GM18867 (cell line): ENCODE measurements around the gene PLEKHA6.

Experiments used
- ATAC-seq: cut with Tn5 transposase; IDR thresholded peaks from one replicate; pipeline ENCODE4 v1.9.1; 2021; ENCODE audit warnings: mild to moderate bottlenecking, moderate library complexity; ENCODE audit not compliant: unreplicated experiment

PLEKHA6 gene

DNA sequence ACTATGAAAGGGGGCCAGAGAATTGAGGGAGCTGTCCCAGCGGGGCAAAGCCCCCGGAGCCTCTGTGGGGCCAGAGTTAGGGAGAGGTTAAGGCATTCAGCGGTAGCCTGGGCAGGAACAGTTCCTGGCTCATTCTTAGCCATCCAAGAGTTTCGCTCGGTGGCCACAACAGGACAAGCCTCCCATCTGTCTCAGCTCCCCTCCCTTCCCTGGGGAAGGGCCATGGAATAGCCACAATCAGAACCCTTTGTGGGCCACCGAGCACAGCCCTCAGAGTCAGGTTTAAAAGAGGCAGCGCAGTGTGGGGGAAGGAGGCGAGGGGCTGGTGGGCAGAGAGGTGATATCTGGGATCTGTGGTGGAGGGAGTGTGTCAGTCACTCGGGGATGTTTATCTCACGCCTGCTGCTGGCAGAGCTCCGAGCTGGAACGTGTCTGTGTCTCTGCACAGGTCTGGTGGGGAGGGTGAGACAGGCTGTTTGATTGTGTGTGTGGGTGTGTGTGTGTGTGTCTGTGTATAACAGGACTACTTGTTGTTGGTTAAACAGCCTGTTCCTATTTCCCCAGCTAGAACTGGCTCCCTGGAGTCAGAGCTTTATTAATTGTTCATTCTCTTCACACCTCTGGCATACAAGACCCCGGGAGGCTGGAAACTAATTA is 96.3 kb downstream of the PLEKHA6 start:
- no peak for ATAC-seq

DNA sequence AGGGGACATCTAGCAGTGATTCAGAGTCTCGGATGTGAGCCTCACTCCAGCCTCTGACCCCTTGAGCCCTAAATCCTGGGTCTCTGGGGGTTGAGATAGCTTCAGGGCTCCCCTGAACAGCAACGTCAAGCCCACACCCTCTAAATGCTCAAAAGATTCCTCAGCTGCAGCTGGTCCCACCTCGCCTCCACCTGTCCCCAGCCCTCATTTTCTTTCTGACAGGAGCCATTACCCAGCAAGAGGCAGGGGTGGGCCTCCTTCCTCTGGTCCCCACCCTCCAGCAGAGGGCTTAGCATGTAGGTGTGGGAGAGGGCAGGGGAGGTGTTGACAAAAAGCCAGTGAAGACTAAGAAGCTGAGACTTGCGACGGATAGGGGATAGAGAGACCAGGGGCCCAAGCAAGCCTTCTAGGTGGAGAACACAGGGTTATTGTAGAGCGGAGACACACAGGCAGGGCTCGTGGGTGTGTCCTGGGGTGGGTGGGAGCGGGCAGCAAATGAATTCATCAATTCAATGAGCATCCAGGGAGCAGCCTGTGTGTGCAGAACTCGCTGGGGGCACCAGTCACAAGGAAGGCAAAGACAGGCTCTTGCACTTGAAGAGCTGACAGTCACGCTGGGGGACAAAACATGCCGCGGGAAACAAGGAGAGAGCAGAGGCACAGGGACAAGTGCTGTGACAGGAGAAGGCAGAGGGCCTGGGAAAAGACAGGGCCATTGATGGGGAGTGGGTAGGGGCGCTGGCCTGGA is 97.0 kb downstream of the PLEKHA6 start:
- ATAC-seq = no peak

DNA sequence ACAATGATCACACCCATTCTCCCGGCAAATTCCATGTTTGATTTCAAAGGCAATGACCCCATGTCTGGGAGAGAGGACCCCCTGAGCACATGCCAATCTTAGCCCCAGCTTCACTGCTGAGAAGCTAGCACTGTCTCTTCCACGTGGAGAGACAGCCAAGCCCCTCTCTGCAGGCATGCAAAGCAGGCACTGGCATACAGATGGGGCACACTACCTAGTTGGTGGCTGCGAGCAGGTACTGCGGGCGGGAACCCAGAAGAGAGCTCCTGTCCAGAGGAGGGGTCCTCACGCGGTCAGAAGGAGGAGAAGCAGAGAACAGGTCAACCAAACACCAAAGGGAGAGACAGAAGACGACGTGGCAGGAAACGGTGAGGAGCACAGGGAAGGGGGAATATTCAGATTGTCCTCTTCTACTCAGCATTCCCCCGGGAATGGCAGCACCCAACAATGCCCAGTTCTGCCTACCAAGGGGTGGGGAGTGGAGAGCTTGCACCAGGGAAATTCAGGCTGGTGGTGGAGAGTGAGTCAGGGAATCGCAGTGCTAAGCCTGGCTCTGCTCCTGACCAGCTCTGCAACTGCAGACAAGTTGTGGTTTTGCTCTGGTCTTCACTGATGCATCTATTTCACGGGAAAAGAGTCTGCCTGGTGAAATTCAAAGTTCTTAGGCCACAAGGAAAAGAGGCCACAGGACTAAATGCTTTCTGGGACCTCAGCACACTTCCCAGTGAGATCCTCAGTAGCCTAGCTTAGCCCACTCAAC is 97.8 kb downstream of the PLEKHA6 start:
- ATAC-seq = no peak

DNA sequence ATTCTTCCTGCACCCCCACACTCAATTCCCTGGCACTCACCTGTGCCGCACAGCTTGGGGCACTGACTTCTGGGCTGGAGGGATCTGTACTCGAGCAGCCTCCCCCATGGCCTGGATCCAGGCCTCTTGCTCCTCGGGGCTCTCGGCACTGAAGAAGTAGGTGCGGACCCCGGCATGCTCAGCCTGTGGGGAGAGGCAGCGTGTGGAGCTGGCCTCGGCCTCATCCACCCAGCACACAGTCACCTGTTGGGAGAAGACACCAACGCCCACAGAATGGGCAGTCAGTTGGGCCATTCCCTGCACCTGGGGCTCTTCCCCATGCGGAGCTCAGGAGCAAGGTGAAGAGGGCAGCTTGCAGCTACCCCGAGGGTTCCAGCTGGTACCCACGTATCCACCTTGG is 98.5 kb downstream of the PLEKHA6 start:
- ATAC-seq = no peak

DNA sequence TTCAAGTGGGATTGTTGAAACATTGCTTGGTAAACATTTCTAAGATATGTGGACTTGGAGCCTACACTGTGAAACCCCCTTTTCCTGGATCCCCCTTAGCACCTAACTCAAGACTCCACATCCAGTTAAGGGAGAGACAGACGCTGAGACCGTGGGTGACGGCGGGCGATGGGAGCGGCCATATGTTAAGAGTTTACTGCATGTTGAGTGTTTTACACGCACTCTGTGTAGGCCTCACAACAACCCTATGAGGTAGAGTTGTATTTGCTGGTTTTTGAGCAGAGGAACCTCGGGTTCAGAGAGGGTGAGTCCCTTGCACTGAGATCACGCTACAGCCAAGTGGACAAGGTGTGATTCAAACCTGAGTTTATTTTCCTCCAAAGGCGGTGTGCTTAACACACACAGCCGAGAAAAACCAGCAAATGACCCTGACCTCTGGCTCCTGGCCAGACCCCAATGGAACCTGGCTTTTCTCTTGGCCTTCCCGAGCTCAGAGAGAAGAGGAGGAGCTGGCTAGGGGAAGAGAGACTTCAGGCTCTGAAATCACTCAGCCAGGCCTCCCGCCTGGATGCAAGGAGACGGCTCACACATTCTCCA is 99.0 kb downstream of the PLEKHA6 start:
- no peak for ATAC-seq

DNA sequence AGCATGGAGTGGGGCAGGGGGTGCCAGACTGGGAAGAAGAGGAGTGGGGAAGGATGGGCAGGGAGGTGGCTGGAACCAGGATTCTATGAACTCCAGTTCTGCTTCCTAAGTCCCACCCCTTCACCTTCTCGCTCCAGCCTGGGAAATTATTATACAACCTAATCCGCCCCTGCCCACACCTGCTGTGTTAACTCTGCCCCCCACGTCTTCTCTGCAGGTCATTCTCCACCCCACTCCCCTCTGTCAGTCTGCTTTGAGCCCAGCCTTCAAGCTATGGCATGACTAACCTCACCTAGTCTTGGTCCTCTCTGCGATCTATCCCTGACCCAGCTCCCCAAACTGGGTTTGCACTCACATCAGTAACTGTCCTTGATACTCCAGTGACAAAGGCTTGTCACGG is 99.9 kb downstream of the PLEKHA6 start:
- ATAC-seq = no peak

DNA sequence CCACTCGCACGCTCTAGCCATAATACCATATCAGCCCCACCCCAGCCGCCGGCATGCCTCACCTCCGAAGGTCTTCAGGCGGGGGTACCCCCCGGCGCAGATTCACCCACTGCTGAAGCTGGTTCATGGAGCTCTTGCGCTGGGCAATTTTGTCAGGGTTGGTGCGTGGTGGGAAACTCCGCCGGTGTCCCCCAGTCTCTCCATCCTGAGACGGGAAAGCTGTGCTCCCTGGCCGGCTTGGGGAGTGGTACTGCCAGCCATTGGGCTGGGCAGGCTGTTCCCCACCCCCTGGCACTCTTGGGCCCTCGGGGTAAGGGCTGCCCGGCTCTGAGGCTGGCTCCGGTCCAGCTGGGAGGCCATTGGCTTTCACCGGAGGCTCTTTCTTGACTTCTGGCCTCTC is 100.5 kb downstream of the PLEKHA6 start:
- ATAC-seq = no peak

DNA sequence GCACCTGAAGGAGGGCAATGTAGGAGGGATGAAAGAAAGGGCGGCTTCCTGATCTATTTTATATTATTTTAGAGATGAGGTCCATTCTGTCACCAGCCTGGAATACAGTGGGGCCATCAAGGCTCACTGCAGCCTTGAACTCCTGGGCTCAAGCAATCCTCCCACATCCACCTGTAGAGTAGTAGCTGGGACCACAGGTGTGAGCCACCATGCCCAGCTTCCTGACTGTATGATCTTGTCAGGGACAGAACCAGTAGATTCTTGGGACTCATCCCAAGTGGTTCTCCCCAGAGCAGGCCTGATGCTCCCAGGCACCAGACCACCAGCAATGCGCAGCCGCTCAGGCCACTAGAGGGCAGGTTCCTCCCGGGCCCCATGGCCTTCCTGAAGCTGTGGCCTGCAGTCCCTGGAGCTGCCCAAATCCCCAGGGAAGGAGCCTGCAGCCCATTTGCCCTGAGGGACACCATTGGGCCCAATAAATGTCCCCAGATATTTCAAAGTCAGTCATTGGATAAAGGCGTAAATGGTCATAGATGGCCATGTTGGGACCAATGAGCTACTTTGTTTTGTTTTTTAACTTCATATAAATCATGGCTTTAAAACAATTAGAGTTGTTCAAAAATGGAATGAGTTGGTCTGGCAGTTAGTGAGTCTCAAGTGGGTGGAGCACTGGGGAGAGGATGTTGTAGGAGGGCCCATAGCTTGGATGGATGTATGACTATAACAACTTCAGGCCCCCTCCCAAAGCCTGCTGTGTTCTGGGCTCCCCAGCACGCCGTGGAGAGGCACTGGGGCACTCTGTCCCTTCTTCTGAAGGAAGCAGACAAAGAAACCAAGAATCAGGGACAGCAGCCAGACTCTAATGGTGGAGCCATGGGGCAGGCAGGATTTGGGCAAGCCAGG is 101.3 kb downstream of the PLEKHA6 start:
- ATAC-seq = no peak

DNA sequence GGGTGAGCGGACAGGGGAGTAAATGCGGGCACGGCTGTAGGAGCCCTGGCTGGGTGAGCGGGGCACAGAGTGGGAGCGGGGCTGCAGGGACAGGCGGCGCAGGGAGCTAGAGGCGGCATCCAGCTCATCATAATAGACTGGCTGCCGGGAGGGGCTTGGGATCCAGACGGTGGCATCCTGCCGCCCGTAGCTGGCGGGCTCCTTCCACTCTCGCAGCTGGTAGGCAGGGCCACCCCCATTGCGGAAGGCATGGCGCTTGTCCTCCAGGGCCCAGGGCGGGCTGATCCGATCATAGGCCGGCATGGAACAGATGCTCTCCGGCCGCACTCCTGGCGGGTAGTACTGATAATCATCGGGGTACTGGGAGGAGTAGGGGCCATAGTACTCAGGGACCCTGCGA is 102.3 kb downstream of the PLEKHA6 start:
- ATAC-seq = no peak

DNA sequence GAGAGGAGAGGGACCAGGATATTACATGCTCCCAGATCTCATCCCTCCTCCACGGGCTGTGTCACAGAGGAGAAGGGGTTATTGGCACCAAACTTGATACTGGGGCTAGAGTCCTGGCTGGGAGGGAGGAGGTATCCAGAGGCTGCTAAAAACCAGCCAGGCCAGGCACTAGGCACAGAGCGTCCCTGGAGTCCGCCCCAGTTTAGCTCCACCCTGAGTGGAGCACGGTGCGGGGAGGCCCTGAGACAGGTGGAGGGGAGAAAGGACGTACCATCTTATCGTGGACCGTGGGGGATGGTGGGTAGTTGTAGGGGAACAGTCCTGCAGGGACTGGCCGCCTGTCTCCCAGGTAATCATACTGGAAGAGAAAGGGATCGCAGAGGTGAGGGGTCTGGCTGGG is 103.2 kb downstream of the PLEKHA6 start:
- ATAC-seq = no peak

DNA sequence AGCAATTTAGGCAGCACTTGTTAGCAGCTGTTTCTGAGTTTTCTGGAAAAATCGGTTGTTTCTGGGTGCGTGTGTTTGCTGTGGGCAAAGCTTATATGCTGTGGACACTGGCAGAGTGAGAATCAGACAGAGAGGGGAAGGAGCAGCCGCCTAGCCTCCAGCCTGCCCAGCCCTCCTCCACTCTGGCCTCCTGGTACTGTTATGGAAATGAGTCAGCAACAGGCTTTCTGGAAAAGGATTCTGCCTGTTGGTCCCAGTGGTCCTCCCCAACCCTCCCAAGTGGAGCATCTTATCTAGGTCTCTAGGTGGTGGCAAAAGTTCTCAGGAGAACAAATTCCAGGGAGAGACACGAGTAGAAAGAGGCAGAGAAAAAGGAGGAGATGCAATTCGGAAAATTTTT is 103.8 kb downstream of the PLEKHA6 start:
- no peak for ATAC-seq

DNA sequence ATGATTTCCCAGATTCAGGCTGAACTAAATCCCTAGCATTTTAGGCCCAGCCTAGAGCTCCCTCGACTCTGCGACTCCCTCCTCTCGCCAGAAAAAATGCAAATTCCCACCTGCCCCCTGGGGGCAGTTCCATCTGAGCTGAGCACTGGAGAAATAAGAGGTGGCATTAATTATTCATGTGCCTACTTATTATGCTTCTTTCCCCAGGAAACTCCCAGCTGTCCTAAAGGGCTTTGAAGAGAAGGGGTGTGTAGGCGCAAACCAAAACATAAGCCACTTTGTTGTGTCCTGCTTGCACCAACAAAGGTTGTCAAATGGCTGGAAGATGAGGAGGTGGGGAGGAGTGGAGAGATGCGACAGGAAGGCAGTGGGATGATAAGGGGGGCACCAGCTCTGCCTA is 104.5 kb downstream of the PLEKHA6 start:
- no peak for ATAC-seq

DNA sequence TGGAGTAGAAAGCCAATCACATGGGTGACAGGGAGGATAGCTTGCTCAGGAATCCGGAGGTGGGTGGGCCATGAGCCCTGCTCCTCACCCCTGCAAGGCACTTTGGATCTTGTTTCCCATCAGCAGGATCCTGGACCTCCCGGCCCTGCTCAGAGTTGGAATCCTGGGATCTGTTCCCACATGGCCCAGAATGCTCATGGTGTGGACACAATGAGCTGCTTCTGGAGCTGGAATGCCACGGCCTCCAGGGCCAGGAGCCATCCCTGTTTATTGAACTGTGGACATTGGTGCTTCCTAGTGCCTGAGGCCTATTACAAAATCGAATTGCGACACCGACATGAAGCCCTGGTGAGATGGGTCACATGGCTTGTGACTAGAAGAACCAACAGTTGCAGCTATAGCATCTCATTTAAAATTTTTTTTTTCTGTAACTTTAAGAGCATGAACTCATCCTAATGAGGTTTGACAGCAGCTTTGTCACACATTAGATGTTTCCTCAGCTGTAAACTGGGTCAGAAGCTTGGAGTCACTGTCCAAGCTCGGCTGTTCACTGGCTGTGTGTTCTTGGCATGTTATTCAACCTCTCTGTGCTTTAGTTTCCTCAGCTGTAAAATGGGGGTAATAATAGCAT is 105.6 kb downstream of the PLEKHA6 start:
- no peak for ATAC-seq

DNA sequence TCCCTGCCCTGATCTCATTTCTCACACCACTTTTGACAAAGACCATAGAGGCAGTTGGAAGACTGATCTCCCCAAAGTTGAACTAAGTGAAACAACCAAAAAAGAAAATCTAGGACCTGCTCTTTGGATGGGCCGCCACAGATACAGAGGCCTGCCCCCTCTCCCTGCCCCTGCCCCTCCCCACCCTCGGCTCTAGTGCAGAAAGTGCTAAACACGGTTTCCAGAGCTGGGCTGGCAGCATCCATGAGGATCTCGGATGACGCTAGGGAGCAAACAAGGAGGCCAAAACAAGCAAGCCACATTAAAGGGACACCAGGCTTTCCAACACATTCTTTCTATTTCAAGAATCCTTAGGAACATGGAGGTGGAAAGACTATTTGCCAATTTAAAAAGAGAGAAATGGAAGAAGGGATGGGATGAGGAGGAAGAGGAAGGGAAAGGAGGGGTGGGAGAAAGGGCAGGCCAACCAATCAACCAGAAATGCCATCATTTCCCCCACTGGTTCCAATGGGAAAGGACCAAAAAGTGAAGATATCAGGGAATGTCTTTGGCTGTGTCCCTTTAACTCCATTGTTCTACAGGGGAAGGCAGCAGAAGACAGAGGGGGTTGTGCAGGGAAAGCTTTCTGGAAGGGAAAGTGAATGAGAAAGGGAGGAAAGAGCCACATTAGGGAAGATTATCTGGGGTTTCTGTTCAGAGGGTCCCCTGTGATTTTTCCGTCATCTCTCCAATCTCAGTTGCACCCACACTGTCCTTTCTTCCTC is 107.6 kb downstream of the PLEKHA6 start:
- no peak for ATAC-seq

DNA sequence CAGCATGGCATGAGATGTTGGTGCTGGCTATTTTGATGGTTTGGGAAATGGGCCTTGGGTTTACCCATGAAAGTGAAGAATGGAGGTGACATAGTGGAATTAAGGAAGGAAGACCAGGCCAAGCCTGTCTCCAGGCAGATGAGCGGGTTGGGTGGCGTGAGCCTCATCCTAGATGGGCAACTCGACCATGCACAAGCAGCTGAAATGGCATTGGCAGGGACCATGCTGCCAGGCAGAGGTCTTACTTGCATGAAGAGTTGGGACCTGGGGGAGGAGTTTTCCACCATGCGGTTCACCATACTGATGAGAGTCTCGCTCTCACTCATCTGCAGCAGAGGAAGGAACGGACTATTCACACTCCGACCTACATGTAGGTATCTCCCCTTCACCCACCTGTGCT is 108.4 kb downstream of the PLEKHA6 start:
- no peak for ATAC-seq

DNA sequence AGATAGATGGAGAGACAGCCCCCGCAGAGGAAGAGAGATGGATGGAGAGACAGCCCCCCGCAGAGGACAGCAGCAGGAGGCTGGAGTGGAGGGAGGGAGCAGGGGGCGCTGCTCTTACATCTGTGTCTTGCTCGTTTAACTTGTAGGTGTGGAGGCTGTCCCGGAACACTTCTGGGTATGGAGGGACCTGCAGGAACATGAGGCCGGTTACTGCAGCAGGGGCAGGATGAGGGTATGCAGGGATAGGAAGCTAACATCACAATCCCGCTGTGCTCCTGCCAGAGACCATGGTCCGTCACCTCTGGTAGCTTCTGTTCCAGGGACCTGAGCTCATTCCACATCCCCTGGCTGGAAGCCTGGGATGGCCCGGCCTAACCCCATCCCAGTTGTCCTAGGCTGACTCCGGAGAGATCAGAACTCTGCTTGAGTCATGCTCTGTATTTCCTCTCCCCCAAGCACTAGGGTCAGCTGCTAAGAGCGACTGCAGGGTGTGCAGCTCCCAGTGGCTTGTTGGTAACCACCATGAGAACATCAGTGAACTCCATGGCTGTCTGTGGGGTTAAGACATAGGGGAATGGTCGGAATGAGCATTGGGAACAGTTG is 109.2 kb downstream of the PLEKHA6 start:
- no peak for ATAC-seq

DNA sequence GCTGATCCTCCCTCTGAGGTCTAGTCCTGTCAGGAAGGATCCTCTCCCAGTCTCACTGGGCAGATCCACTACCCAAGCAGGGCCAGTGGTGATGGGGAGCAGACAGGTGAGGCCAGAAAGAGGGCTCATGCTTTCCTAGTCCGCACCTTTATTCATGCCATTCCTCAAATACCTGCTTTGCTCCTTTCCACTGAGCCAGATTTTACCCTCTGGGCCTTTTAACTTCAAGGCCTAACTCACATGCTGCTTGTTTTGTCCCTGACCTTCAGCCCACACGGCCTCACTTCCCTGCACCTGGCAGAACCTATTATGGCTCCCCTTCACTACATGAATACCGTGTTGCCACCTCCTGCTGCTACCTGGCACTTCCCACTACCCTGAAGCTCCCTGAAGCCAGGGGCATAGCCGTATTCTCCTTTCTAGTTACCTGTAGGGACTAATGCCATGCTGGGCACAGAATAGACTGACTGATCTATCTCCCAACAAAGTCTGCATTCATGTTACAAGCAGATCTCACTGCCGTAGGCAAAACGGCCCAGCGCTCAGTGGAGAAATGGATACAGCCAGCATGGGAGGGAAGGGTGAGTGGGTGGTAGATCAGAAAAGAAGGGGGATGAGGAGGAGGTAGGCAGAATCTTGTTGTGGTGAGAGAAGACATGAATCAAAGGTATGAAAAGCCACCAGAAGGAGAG is 109.8 kb downstream of the PLEKHA6 start:
- ATAC-seq = no peak

DNA sequence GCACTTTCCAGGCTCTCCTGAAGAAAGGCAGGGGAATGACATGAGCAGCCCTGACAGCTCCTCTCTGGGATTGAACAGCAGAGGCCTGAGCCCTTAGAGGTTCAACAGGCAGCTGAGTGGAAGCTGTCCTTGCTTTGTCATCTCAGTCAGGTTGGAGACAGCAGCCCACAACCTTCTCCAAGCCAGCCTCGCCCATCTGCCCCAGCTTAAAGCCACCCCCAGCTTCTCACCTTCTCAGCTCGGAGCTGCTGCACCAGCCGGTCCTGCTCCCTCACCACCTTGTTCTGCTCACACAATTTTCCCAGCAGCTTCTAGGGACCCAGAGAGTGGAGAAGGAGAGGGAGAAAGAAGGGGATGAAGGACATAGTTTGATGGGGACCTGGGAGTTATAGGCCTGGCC is 110.8 kb downstream of the PLEKHA6 start:
- no peak for ATAC-seq
